H1 (cell line): Measurements from ENCODE around the gene MACROD2. TPM values are rescaled to one million over a fixed set of nuclear protein-coding genes. Genes with fewer than 3 reads are reported as not detected.

Experiments
- BACH1 ChIP-seq: IDR thresholded peaks from 2 replicates; pipeline ENCODE4 v1.6.1; 2012; ENCODE audit warnings: low read length, improper control_type of control experiment
- BCL11A ChIP-seq, 2 experiments: IDR thresholded peaks; one replicate each; pipeline ENCODE4 v1.6.1; 2011; ENCODE audit warnings: low read depth in 2 of 2, low read length in 2 of 2, mild to moderate bottlenecking in 2 of 2
- BRCA1 ChIP-seq: IDR thresholded peaks from 2 replicates; pipeline ENCODE4 v1.6.1; 2012; ENCODE audit warnings: low read depth, low read length, improper control_type of control experiment
- KDM4A ChIP-seq: IDR thresholded peaks from one replicate; pipeline ENCODE4 v1.7.1; 2012; ENCODE audit warnings: low read depth, mild to moderate bottlenecking, moderate library complexity, low read length, inconsistent platforms; ENCODE audit not compliant: severe bottlenecking
- MAFK ChIP-seq: IDR thresholded peaks from 2 replicates; pipeline ENCODE4 v1.6.1; 2012; ENCODE audit warnings: low read depth, mild to moderate bottlenecking, improper control_type of control experiment, low read length
- SAP30 ChIP-seq: fragments of 300-600 bp; sonication (generic); IDR thresholded peaks from 2 replicates; pipeline ENCODE4 v1.7.1; 2012; ENCODE audit warnings: low read length, moderate library complexity, mild to moderate bottlenecking, inconsistent platforms; ENCODE audit not compliant: insufficient read depth, insufficient replicate concordance
- SIX5 ChIP-seq: IDR thresholded peaks from 2 replicates; pipeline ENCODE4 v1.6.1; 2011; ENCODE audit warnings: mild to moderate bottlenecking, low read depth, low read length
- SP4 ChIP-seq: IDR thresholded peaks from 2 replicates; pipeline ENCODE4 v1.6.1; 2012; ENCODE audit warnings: low read length, inconsistent platforms
- TAF7 ChIP-seq: optimal IDR thresholded peaks from 2 replicates; pipeline ENCODE3; 2011; ENCODE audit warnings: low read depth, mild to moderate bottlenecking, inconsistent platforms, low read length, moderate library complexity, borderline replicate concordance
- YY1 ChIP-seq: IDR thresholded peaks from 2 replicates; pipeline ENCODE4 v1.6.1; 2011; ENCODE audit warnings: low read depth, mild to moderate bottlenecking, low read length
- polyA plus RNA-seq, 7 experiments: library from polyadenylated mRNA; depleted of rRNA in 3 of 7; stranded (reverse) in 5 of 7; unstranded in 2 of 7; fragments of >200 nt in 5 of 7; fragments of 200-250 nt in 2 of 7; gene quantifications; 1 replicate in 5 of 7; 2 replicates in 1 of 7; 4 replicates in 1 of 7; pipeline versions ENCODE4 v1.2.1 to v1.2.3, GENCODE V29; 2011 to 2013; ENCODE audit warnings: missing spikeins in 2 of 7, mixed read lengths in 2 of 7
- total RNA-seq: library from RNA; stranded (reverse); fragmentation: NEBNext Ultra II Directional; extraction: Animal tissue kit (Norgen Biotek cat#: 25700); gene quantifications from 2 replicates; pipeline ENCODE4 v1.2.1, GENCODE V29; 2021
- TF ChIP-seq, protein P1 (sequence below), 3 experiments: IDR thresholded peaks; 1 replicate in 2 of 3; 2 replicates in 1 of 3; pipeline versions ENCODE4 v1.5.1 to v1.6.1; 2011; ENCODE audit warnings: low read length in 3 of 3, mild to moderate bottlenecking in 3 of 3, inconsistent platforms in 2 of 3, low read depth in 1 of 3, moderate library complexity in 1 of 3; ENCODE audit not compliant: insufficient read depth in 1 of 3; ENCODE audit errors: control extremely low read depth in 1 of 3

The MACROD2 gene
- total and polyA plus RNA-seq, 2 of the 8 experiments (the other 6 are each of a cell fraction or from before 2014, with no cell fraction given), result 0.70 to 3.9 TPM

DNA sequence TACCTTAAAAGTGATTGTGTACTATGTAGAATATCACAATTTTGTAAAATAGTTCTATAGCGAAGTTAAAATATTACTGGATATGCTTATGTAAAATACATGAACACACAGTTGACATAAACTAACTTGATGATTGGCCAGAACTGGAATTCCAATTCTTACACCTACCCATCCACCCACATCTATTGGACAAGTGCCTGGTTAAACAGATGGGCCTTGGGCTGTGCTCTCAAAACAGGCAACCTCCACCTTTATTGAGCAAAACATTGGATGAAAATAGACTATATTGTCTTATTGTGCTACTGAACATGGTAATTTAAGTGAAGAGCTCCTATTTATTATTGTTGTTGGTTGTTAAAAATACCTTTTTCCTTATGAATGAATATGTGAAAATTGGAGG lies 496.1 kb downstream of the MACROD2 start (continued):
- TF ChIP-seq, protein P1, sequence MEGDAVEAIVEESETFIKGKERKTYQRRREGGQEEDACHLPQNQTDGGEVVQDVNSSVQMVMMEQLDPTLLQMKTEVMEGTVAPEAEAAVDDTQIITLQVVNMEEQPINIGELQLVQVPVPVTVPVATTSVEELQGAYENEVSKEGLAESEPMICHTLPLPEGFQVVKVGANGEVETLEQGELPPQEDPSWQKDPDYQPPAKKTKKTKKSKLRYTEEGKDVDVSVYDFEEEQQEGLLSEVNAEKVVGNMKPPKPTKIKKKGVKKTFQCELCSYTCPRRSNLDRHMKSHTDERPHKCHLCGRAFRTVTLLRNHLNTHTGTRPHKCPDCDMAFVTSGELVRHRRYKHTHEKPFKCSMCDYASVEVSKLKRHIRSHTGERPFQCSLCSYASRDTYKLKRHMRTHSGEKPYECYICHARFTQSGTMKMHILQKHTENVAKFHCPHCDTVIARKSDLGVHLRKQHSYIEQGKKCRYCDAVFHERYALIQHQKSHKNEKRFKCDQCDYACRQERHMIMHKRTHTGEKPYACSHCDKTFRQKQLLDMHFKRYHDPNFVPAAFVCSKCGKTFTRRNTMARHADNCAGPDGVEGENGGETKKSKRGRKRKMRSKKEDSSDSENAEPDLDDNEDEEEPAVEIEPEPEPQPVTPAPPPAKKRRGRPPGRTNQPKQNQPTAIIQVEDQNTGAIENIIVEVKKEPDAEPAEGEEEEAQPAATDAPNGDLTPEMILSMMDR (IDR thresholded peaks at IDR 0.05; ENCODE audit: control extremely low read depth in 1 of 3, insufficient read depth in 1 of 3, low read depth in 1 of 3, low read length in 3 of 3), result no peak
- TF ChIP-seq KDM4A, result no peak
- no peak for TF ChIP-seq TAF7
- TF ChIP-seq YY1, result no peak
- TF ChIP-seq BACH1, result no peak
- no peak for TF ChIP-seq MAFK
- TF ChIP-seq SAP30, result no peak
- TF ChIP-seq SP4, result no peak
- no peak for TF ChIP-seq BRCA1
- no peak for TF ChIP-seq BCL11A (IDR thresholded peaks at IDR 0.05; ENCODE audit: low read depth in 2 of 2, low read length in 2 of 2)
- TF ChIP-seq SIX5, result no peak
